KMS-11 (cell line): Measurements from ENCODE around the gene RANBP17.

Experiments used
- H2AFZ ChIP-seq: fragments of 200-600 bp; sonication (generic); 2 replicates; pipeline ENCODE4 v1.6.1; 2016; ENCODE audit warnings: antibody characterized with exemption, mixed run types, low read depth
- H3K27ac ChIP-seq: fragments of 200-600 bp; sonication (generic); 2 replicates; pipeline ENCODE4 v1.6.1; 2016; ENCODE audit warnings: mild to moderate bottlenecking, mixed run types
- H3K27me3 ChIP-seq: fragments of 200-600 bp; sonication (generic); 2 replicates; pipeline ENCODE4 v1.6.1; 2017; ENCODE audit warnings: mild to moderate bottlenecking, low read depth, mixed run types, moderate library complexity; ENCODE audit not compliant: insufficient read depth
- H3K36me3 ChIP-seq: fragments of 200-600 bp; sonication (generic); 2 replicates; pipeline ENCODE4 v1.6.1; 2017; ENCODE audit warnings: mild to moderate bottlenecking, mixed run types; ENCODE audit not compliant: insufficient read depth
- H3K4me1 ChIP-seq: fragments of 200-600 bp; sonication (generic); 2 replicates; pipeline ENCODE4 v1.6.1; 2016; ENCODE audit warnings: mild to moderate bottlenecking, low read depth, mixed run types; ENCODE audit not compliant: poor library complexity, severe bottlenecking
- H3K4me2 ChIP-seq: fragments of 200-600 bp; sonication (generic); 2 replicates; pipeline ENCODE4 v1.7.0; 2016; ENCODE audit warnings: mild to moderate bottlenecking, mixed run types
- H3K4me3 ChIP-seq: fragments of 200-600 bp; sonication (generic); IDR thresholded peaks from 2 replicates; pipeline ENCODE4 v1.6.1; 2017; ENCODE audit warnings: low read depth, low read length, mixed read lengths; ENCODE audit not compliant: insufficient read depth
- H3K79me2 ChIP-seq: fragments of 200-600 bp; sonication (generic); 2 replicates; pipeline ENCODE4 v1.6.1; 2016; ENCODE audit warnings: low read depth, mixed run types; ENCODE audit not compliant: insufficient read depth
- H3K9ac ChIP-seq: fragments of 200-600 bp; sonication (generic); 2 replicates; pipeline ENCODE4 v1.6.1; 2016; ENCODE audit warnings: mild to moderate bottlenecking, mixed run types
- H4K20me1 ChIP-seq: fragments of 200-600 bp; sonication (generic); 2 replicates; pipeline ENCODE4 v1.6.1; 2016; ENCODE audit warnings: mild to moderate bottlenecking, mixed run types; ENCODE audit not compliant: insufficient read depth
- CTCF ChIP-seq: fragments of 200-600 bp; sonication (generic); conservative IDR thresholded peaks from 2 replicates; pipeline ENCODE4 v1.6.1; 2017; ENCODE audit warnings: low read depth, mild to moderate bottlenecking, antibody characterized with exemption, low read length, moderate library complexity, mixed read lengths

Gene RANBP17

GRCh38 chr5:171188016-171188415 is 326.2 kb downstream of the RANBP17 start:
- Histone ChIP-seq H4K20me1 (no peaks in the 10 kb centered on the region), H3K4me1 (no peaks in the 10 kb centered on the region), H3K36me3 (no peaks in the 10 kb centered on the region), H3K4me3 (no peak overlapping the region), H3K9ac (no peak overlapping the region), H3K79me2 (no peaks in the 10 kb centered on the region), H2AFZ (no peak overlapping the region), H3K4me2 (no peak overlapping the region), H3K27ac (no peak overlapping the region), H3K27me3 (no peaks in the 10 kb centered on the region)
- TF ChIP-seq CTCF: no peak

- Histone ChIP-seq H3K4me2 (no peak overlapping the region), H3K27ac (no peak overlapping the region), H3K9ac (no peak overlapping the region), H4K20me1 (no peaks in the 10 kb centered on the region), H3K36me3 (no peaks in the 10 kb centered on the region), H3K79me2 (no peaks in the 10 kb centered on the region), H3K4me1 (no peaks in the 10 kb centered on the region), H3K4me3 (no peak overlapping the region), H2AFZ (no peak overlapping the region), H3K27me3 (no peaks in the 10 kb centered on the region)
- no peak for TF ChIP-seq CTCF
Measured at GRCh38 chr5:171189442-171189841, 327.6 kb downstream of the RANBP17 start.

GRCh38 chr5:171192111-171192510 is 330.3 kb downstream of the RANBP17 start:
- H3K79me2 ChIP-seq: no peaks in the 10 kb centered on the region
- no peak for TF ChIP-seq CTCF

GRCh38 chr5:171201310-171201709 is 339.5 kb downstream of the RANBP17 start:
- Histone ChIP-seq H3K79me2 (no peaks in the 10 kb centered on the region), H3K36me3 (no peaks in the 10 kb centered on the region), H3K4me2 (no peak overlapping the region), H3K9ac (no peak overlapping the region), H3K27me3 (no peaks in the 10 kb centered on the region), H4K20me1 (no peaks in the 10 kb centered on the region), H2AFZ (no peak overlapping the region), H3K4me1 (no peaks in the 10 kb centered on the region), H3K4me3 (no peak overlapping the region), H3K27ac (no peak overlapping the region)
- no peak for TF ChIP-seq CTCF

More at GRCh38 chr5:171192111-171192510, 330.3 kb downstream of the RANBP17 start:
- H3K27ac ChIP-seq: no peak overlapping the region
- H3K36me3 ChIP-seq: no peaks in the 10 kb centered on the region
- no peak overlapping the region for H3K4me3 ChIP-seq
- no peak overlapping the region for H2AFZ ChIP-seq
- no peak overlapping the region for H3K4me2 ChIP-seq
- no peaks in the 10 kb centered on the region for H3K4me1 ChIP-seq
- H4K20me1 ChIP-seq: no peaks in the 10 kb centered on the region
- H3K27me3 ChIP-seq: no peaks in the 10 kb centered on the region
- H3K9ac ChIP-seq: no peak overlapping the region
